Measurements from ENCODE around the gene CWC27. TPM values are rescaled to one million over a fixed set of nuclear protein-coding genes. Genes with fewer than 3 reads are reported as not detected.

The CWC27 gene
- total and polyA plus RNA-seq, 2 of the 13 experiments (the other 11 are each of a cell fraction or from before 2014, with no cell fraction given) = 21.1 to 25.7 TPM

- ChIA-PET CTCF (ENCODE audit: low intra/inter-chr PET ratio, low total read pairs) (no interaction called here), POLR2A (no interaction called here)
- Histone ChIP-seq H3K4me3 (replicated peaks in 1 of 3; ENCODE audit: insufficient read depth in 1 of 3, low read depth in 2 of 3, low read length in 3 of 3) (no peak overlapping the region), H3K4me2 (ENCODE audit: low read depth, low read length) (no peak overlapping the region), H3K4me1 (ENCODE audit: insufficient read depth, low read length) (no peaks in the 10 kb centered on the region), H3K9me3 (ENCODE audit: low read length) (no peaks in the 10 kb centered on the region), H2AFZ (ENCODE audit: low read length) (no peak overlapping the region), H3K27me3 (ENCODE audit: control insufficient read depth in 1 of 2, insufficient read depth in 2 of 2, low read length in 2 of 2) (no peaks in the 10 kb centered on the region), H4K20me1 (ENCODE audit: insufficient read depth, low read length) (no peaks in the 10 kb centered on the region), H3K27ac (ENCODE audit: extremely low read length, insufficient read depth, low read length) (no peak overlapping the region), H3K36me3 (replicated peaks in 1 of 2; ENCODE audit: control insufficient read depth in 1 of 2, insufficient read depth in 2 of 2, low read length in 2 of 2) (peaks cover 1 to 13% of the 10 kb centered on the region in 2 experiments; a peak in 2 of 5 replicates), H3K9ac (ENCODE audit: insufficient read depth, low read depth, low read length) (no peak overlapping the region), H3K79me2 (ENCODE audit: insufficient read depth, low read length) (no peaks in the 10 kb centered on the region)
- no peak for TF ChIP-seq ZMAT3 (CRISPR knock-in tag; conservative IDR thresholded peaks at IDR 0.05)
- TF ChIP-seq ZFY (CRISPR knock-in tag; IDR thresholded peaks at IDR 0.05) = no peak
- no peak for TF ChIP-seq FLYWCH1 (CRISPR knock-in tag; IDR thresholded peaks at IDR 0.05)
- 95% methylated on average over 5 of the region's 5 CpGs for WGBS (ENCODE audit: low lambda C conversion rate)
- BruUV-seq (replicated peaks) = no TSS peak
- ATAC-seq (no peak), FAIRE-seq (no peak), DNase-seq (ENCODE audit: low spot score) (no peak)
- intact Hi-C loops (cut with micrococcal nuclease; ENCODE audit: unreplicated experiment) = loop anchor here (5.0 kb wide), 1 partner anchor 157 kb away; no protein-coding TSS in a partner anchor
- in situ Hi-C loops (cut with HindIII; ENCODE audit: extremely low pct_ligation_motif_present, low pct_unique_long_range_greater_than_20kb) = loop anchor here (25.0 kb wide), 1 partner anchor 518 kb away; the partner anchor contains the start of gene ADAMTS6
Observed at GRCh38 chr5:64969578-64969977, 200.8 kb downstream of the CWC27 start.

DNA sequence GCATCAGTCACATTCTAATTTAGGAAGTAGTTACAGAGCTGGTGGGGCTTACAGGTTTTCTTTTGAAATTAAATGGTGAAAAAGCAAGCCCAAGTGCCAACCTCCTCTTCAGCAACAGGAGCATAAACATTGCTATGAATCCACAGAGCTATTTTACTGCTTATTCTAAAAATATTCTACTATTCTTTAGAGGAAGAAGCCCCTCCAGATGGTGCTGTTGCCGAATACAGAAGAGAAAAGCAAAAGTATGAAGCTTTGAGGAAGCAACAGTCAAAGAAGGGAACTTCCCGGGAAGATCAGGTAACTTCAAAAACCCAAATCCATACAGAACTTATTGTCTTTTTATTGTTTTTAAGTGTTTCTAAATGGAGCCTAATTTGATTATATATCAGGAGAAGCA lies 202.8 kb downstream of the CWC27 start:
- Histone ChIP-seq H3K9me3 (ENCODE audit: low read length) (no peaks in the 10 kb centered on the region), H3K4me1 (ENCODE audit: insufficient read depth, low read length) (no peaks in the 10 kb centered on the region), H3K4me2 (ENCODE audit: low read depth, low read length) (no peak overlapping the region), H3K27me3 (ENCODE audit: control insufficient read depth in 1 of 2, insufficient read depth in 2 of 2, low read length in 2 of 2) (no peaks in the 10 kb centered on the region), H3K27ac (ENCODE audit: extremely low read length, insufficient read depth, low read length) (no peak overlapping the region), H3K4me3 (replicated peaks in 1 of 3; ENCODE audit: insufficient read depth in 1 of 3, low read depth in 2 of 3, low read length in 3 of 3) (no peak overlapping the region), H2AFZ (ENCODE audit: low read length) (no peak overlapping the region), H3K36me3 (replicated peaks in 1 of 2; ENCODE audit: control insufficient read depth in 1 of 2, insufficient read depth in 2 of 2, low read length in 2 of 2) (peaks cover 1 to 13% of the 10 kb centered on the region in 2 experiments; a peak in 2 of 5 replicates), H4K20me1 (ENCODE audit: insufficient read depth, low read length) (no peaks in the 10 kb centered on the region), H3K9ac (ENCODE audit: insufficient read depth, low read depth, low read length) (no peak overlapping the region), H3K79me2 (ENCODE audit: insufficient read depth, low read length) (no peaks in the 10 kb centered on the region)
- ATAC-seq (no peak), FAIRE-seq (no peak), DNase-seq (ENCODE audit: low spot score) (no peak)
- CTCF ChIA-PET (ENCODE audit: low intra/inter-chr PET ratio, low total read pairs) = no interaction called here
- POLR2A ChIA-PET = no interaction called here
- in situ Hi-C loops (cut with HindIII; ENCODE audit: extremely low pct_ligation_motif_present, low pct_unique_long_range_greater_than_20kb) = loop anchor here (25.0 kb wide), 1 partner anchor 516 kb away; the partner anchor contains the start of gene ADAMTS6
- 89% methylated on average over 2 of the region's 2 CpGs for WGBS (ENCODE audit: low lambda C conversion rate)
- BruUV-seq (replicated peaks) = no TSS peak
- intact Hi-C loops (cut with micrococcal nuclease; ENCODE audit: unreplicated experiment) = no loop called here
- TF ChIP-seq, protein P1, sequence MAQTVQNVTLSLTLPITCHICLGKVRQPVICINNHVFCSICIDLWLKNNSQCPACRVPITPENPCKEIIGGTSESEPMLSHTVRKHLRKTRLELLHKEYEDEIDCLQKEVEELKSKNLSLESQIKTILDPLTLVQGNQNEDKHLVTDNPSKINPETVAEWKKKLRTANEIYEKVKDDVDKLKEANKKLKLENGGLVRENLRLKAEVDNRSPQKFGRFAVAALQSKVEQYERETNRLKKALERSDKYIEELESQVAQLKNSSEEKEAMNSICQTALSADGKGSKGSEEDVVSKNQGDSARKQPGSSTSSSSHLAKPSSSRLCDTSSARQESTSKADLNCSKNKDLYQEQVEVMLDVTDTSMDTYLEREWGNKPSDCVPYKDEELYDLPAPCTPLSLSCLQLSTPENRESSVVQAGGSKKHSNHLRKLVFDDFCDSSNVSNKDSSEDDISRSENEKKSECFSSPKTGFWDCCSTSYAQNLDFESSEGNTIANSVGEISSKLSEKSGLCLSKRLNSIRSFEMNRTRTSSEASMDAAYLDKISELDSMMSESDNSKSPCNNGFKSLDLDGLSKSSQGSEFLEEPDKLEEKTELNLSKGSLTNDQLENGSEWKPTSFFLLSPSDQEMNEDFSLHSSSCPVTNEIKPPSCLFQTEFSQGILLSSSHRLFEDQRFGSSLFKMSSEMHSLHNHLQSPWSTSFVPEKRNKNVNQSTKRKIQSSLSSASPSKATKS (CRISPR knock-in tag; IDR thresholded peaks at IDR 0.05) = no peak
- TF ChIP-seq, protein P2, sequence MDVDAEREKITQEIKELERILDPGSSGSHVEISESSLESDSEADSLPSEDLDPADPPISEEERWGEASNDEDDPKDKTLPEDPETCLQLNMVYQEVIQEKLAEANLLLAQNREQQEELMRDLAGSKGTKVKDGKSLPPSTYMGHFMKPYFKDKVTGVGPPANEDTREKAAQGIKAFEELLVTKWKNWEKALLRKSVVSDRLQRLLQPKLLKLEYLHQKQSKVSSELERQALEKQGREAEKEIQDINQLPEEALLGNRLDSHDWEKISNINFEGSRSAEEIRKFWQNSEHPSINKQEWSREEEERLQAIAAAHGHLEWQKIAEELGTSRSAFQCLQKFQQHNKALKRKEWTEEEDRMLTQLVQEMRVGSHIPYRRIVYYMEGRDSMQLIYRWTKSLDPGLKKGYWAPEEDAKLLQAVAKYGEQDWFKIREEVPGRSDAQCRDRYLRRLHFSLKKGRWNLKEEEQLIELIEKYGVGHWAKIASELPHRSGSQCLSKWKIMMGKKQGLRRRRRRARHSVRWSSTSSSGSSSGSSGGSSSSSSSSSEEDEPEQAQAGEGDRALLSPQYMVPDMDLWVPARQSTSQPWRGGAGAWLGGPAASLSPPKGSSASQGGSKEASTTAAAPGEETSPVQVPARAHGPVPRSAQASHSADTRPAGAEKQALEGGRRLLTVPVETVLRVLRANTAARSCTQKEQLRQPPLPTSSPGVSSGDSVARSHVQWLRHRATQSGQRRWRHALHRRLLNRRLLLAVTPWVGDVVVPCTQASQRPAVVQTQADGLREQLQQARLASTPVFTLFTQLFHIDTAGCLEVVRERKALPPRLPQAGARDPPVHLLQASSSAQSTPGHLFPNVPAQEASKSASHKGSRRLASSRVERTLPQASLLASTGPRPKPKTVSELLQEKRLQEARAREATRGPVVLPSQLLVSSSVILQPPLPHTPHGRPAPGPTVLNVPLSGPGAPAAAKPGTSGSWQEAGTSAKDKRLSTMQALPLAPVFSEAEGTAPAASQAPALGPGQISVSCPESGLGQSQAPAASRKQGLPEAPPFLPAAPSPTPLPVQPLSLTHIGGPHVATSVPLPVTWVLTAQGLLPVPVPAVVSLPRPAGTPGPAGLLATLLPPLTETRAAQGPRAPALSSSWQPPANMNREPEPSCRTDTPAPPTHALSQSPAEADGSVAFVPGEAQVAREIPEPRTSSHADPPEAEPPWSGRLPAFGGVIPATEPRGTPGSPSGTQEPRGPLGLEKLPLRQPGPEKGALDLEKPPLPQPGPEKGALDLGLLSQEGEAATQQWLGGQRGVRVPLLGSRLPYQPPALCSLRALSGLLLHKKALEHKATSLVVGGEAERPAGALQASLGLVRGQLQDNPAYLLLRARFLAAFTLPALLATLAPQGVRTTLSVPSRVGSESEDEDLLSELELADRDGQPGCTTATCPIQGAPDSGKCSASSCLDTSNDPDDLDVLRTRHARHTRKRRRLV (CRISPR knock-in tag; IDR thresholded peaks at IDR 0.05) = no peak
- TF ChIP-seq, protein P3, sequence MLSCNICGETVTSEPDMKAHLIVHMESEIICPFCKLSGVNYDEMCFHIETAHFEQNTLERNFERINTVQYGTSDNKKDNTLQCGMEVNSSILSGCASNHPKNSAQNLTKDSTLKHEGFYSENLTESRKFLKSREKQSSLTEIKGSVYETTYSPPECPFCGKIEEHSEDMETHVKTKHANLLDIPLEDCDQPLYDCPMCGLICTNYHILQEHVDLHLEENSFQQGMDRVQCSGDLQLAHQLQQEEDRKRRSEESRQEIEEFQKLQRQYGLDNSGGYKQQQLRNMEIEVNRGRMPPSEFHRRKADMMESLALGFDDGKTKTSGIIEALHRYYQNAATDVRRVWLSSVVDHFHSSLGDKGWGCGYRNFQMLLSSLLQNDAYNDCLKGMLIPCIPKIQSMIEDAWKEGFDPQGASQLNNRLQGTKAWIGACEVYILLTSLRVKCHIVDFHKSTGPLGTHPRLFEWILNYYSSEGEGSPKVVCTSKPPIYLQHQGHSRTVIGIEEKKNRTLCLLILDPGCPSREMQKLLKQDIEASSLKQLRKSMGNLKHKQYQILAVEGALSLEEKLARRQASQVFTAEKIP (CRISPR knock-in tag; IDR thresholded peaks at IDR 0.05; ENCODE audit: borderline replicate concordance) = no peak
- TF ChIP-seq PAX8 (CRISPR knock-in tag; IDR thresholded peaks at IDR 0.05; ENCODE audit: borderline replicate concordance) (no peak), CHD2 (IDR thresholded peaks at IDR 0.05; ENCODE audit: low read depth, low read length) (no peak), SYNCRIP (IDR thresholded peaks at IDR 0.05; ENCODE audit: insufficient read depth, low read depth, low read length) (no peak), ZBTB7B (CRISPR knock-in tag; IDR thresholded peaks at IDR 0.05) (no peak)
